ENCODE data around the gene MBD3L4.
"Not testable (repeated sequence)": the region's sequence is repeated elsewhere in the genome, so short reads cannot be mapped to it uniquely, and the experiment has no call there.

The MBD3L4 gene

GRCh38 chr19:7049021-7049420 lies 9.0 kb upstream of the MBD3L4 start, which contains the start of gene MBD3L2:
TSS of gene MBD3L2 (plus strand) at chr19:7049321. CDS start at chr19:7049374, 53 bp downstream.
- not testable (repeated sequence) for DNase-seq (ENCODE audit: low read depth, low spot score)

- not testable (repeated sequence) for DNase-seq (ENCODE audit: low read depth, low spot score)
Observed at GRCh38 chr19:7041563-7041962, 1.6 kb upstream of the MBD3L4 start.

- DNase-seq (ENCODE audit: low read depth, low spot score): not testable (repeated sequence)
Observed at GRCh38 chr19:7030278-7030677, 9.7 kb downstream of the MBD3L4 start, which contains the start of gene MBD3L5. TSS of gene MBD3L5 (plus strand) at chr19:7030578. CDS start at chr19:7030612, 34 bp downstream.

- DNase-seq (ENCODE audit: low read depth, low spot score): not testable (repeated sequence)
Observed at GRCh38 chr19:7028790-7029189, 11.2 kb downstream of the MBD3L4 start.

GRCh38 chr19:7021331-7021730 lies 18.6 kb downstream of the MBD3L4 start, which contains the start of gene MBD3L2B:
TSS of gene MBD3L2B (minus strand) at chr19:7021431. CDS start at chr19:7021397, 34 bp downstream.
- not testable (repeated sequence) for DNase-seq (ENCODE audit: low read depth, low spot score)

- DNase-seq (ENCODE audit: low read depth, low spot score): no peak
Observed at GRCh38 chr19:7018828-7019227, 21.2 kb downstream of the MBD3L4 start.

GRCh38 chr19:7013678-7014077 lies 26.3 kb downstream of the MBD3L4 start:
- DNase-seq (ENCODE audit: low read depth, low spot score): peak; percentile 6

- no peak for DNase-seq (ENCODE audit: low read depth, low spot score)
Observed at GRCh38 chr19:7010722-7011593, 29.0 kb downstream of the MBD3L4 start.

- DNase-seq (ENCODE audit: low read depth, low spot score): no peak
Observed at GRCh38 chr19:7007859-7008258, 32.1 kb downstream of the MBD3L4 start.

- no peak for DNase-seq (ENCODE audit: low read depth, low spot score)
Observed at GRCh38 chr19:7006135-7006704, 33.8 kb downstream of the MBD3L4 start.

- DNase-seq (ENCODE audit: low read depth, low spot score): peak; percentile 65
Observed at GRCh38 chr19:7004313-7004931, 35.6 kb downstream of the MBD3L4 start.

GRCh38 chr19:7000816-7001215 lies 39.2 kb downstream of the MBD3L4 start:
- DNase-seq (ENCODE audit: low read depth, low spot score): no peak

GRCh38 chr19:7000333-7000732 lies 39.6 kb downstream of the MBD3L4 start:
- DNase-seq (ENCODE audit: low read depth, low spot score): no peak

GRCh38 chr19:6999933-7000332 lies 40.0 kb downstream of the MBD3L4 start:
- DNase-seq (ENCODE audit: low read depth, low spot score): no peak

- DNase-seq (ENCODE audit: low read depth, low spot score): no peak
Observed at GRCh38 chr19:6997679-6998445, 42.1 kb downstream of the MBD3L4 start.

- DNase-seq (ENCODE audit: low read depth, low spot score): no peak
Observed at GRCh38 chr19:6996810-6997209, 43.2 kb downstream of the MBD3L4 start.

GRCh38 chr19:6995054-6995453 lies 44.9 kb downstream of the MBD3L4 start:
- no peak for DNase-seq (ENCODE audit: low read depth, low spot score)

GRCh38 chr19:6988257-6988656 lies 51.7 kb downstream of the MBD3L4 start:
- no peak for DNase-seq (ENCODE audit: low read depth, low spot score)

GRCh38 chr19:6987850-6988249 lies 52.1 kb downstream of the MBD3L4 start:
- DNase-seq (ENCODE audit: low read depth, low spot score): no peak
